ENCODE data around the gene CDKL4. TPM values are rescaled to one million over a fixed set of nuclear protein-coding genes. Genes with fewer than 3 reads are reported as not detected.

CDKL4 gene
- total RNA-seq, 3 donors from 2014 or later, result 0.31 to 1.0 TPM; not detected in 1

DNA sequence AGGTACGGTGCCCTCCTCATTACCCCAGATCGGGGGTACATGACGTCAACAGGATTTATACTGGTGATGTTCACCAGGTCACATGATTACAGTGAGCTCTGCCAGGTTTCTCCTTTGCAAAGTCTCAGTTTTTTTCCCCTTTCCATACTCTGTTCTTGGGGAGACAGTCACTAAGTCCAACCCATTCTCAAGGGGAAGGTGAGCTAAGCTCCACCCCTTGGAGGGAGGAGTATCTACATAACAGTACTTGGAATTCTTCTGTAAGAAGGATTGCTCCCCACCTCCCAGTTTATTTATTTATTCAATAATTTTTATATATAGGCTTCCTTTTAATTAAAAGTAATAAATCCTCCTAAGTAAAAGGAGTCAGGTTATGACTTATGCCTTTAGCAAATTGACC, 88.8 kb downstream of the CDKL4 start:
- TF ChIP-seq, protein P1, sequence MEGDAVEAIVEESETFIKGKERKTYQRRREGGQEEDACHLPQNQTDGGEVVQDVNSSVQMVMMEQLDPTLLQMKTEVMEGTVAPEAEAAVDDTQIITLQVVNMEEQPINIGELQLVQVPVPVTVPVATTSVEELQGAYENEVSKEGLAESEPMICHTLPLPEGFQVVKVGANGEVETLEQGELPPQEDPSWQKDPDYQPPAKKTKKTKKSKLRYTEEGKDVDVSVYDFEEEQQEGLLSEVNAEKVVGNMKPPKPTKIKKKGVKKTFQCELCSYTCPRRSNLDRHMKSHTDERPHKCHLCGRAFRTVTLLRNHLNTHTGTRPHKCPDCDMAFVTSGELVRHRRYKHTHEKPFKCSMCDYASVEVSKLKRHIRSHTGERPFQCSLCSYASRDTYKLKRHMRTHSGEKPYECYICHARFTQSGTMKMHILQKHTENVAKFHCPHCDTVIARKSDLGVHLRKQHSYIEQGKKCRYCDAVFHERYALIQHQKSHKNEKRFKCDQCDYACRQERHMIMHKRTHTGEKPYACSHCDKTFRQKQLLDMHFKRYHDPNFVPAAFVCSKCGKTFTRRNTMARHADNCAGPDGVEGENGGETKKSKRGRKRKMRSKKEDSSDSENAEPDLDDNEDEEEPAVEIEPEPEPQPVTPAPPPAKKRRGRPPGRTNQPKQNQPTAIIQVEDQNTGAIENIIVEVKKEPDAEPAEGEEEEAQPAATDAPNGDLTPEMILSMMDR (IDR thresholded peaks at IDR 0.05), result no peak
- intact Hi-C loops (cut with DNase I, micrococcal nuclease), result no loop called here
- DNase-seq, result no peak
- no peak for ATAC-seq
- Histone ChIP-seq H3K4me3 (no peak overlapping the region), H3K36me3 (ENCODE audit: low read depth) (no peaks in the 10 kb centered on the region), H3K4me1 (ENCODE audit: low read depth) (no peaks in the 10 kb centered on the region), H3K9me3 (no peaks in the 10 kb centered on the region)

DNA sequence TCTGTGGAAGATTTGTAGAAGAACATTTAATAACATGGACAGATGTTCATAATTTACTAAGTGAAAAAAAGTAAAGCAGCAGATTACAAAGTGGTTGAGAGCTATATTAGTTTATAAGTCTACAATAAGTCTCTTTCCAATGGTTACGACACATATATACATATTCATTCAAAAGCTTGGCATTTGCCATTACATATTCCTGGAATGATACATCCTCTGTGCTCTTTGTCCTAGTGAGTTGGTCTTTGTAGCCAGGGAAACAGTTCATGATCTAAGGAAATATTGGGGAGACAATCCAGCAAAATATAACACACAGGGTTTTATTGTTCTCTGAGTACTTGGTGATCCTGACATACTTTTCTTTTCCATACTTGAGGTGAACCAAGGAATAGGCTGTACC, 90.5 kb downstream of the CDKL4 start:
- H3K4me3 ChIP-seq, result no peak overlapping the region
- H3K9me3 ChIP-seq, result no peaks in the 10 kb centered on the region
- no peaks in the 10 kb centered on the region for H3K4me1 ChIP-seq (ENCODE audit: low read depth)
- no peaks in the 10 kb centered on the region for H3K36me3 ChIP-seq (ENCODE audit: low read depth)
- ATAC-seq (no peak), DNase-seq (no peak)
- TF ChIP-seq, protein P1 (IDR thresholded peaks at IDR 0.05), result no peak
- intact Hi-C loops (cut with DNase I, micrococcal nuclease), result no loop called here

DNA sequence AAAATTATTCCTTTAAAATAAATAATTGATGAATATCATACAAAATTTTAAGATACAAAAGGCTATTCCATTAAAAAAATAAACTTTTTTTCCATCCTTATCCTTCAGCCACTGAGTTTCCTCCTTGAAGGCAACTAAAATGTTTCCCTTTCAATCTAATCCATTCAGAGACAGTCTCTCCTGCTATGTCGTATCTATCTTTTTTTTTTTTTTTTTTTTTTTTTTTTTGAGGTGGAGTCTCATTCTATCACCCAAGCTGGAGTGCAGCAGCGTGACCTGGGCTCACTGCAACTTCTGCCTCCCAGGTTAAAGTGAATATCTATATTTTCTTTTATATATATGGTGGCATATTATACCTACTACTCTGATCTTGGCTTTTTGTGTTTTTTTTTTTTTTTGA, 91.3 kb downstream of the CDKL4 start:
- intact Hi-C loops (cut with DNase I, micrococcal nuclease), result no loop called here
- H3K4me1 ChIP-seq (ENCODE audit: low read depth), result no peaks in the 10 kb centered on the region
- H3K36me3 ChIP-seq (ENCODE audit: low read depth), result no peaks in the 10 kb centered on the region
- DNase-seq, result no peak
- H3K9me3 ChIP-seq, result no peaks in the 10 kb centered on the region
- TF ChIP-seq, protein P1 (IDR thresholded peaks at IDR 0.05), result no peak
- ATAC-seq, result no peak
- no peak overlapping the region for H3K4me3 ChIP-seq

DNA sequence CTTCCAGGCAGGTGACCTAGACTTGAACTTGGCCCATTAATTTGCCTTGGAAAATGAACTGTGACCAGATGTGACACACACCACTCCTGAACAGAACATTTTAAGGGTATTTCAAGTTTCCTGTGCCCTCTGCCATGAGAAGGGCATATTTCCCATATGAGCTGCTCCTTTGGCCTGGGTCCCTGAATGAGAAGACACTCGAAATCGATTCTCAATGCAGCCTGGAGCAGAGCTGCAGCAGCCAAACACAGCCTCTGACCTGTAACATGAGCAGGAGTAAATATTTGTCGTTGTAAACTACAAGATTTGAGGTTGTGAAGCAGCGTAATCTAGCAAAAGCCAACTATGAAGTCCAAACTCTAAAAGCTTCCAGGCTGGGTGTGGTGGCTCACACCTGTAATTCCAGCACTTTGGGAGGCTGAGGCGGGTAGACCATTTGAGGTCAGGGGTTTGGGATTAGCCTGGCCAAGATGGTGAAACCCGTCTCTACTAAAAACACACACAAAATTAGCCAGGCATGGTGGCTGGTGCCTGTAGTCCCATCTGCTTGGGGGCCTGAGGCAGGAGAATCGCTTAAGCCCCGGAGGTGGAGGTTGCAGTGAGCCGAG, 92.8 kb downstream of the CDKL4 start:
- intact Hi-C loops (cut with DNase I, micrococcal nuclease), result no loop called here
- TF ChIP-seq, protein P1 (IDR thresholded peaks at IDR 0.05), result no peak
- Histone ChIP-seq H3K4me1 (ENCODE audit: low read depth) (no peaks in the 10 kb centered on the region), H3K36me3 (ENCODE audit: low read depth) (no peaks in the 10 kb centered on the region), H3K4me3 (no peak overlapping the region), H3K9me3 (no peaks in the 10 kb centered on the region)
- DNase-seq, result no peak
- no peak for ATAC-seq

DNA sequence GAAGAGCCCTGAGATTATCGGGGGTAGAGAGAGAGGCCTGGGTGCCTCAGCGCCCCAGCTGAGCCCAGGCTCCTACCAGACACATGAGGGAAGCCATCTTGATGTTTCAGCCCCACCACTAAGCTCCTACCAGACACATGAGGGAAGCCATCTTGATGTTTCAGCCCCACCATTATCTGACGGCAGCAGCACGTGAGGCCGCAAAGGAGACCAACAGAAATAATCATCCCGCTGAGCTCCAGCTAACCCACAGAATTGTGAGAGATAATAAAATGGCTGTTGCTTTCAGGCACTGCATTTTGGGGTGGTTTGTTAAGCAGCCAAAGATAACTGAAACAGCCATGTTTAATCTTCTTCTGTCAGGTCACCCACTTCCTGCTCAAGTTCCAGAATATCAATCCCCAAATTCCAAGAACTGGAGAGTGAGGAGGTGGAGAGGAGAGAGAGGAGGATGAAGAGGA, 93.6 kb downstream of the CDKL4 start:
- H3K9me3 ChIP-seq, result no peaks in the 10 kb centered on the region
- ATAC-seq (no peak), DNase-seq (no peak)
- H3K4me3 ChIP-seq, result no peak overlapping the region
- no peaks in the 10 kb centered on the region for H3K4me1 ChIP-seq (ENCODE audit: low read depth)
- H3K36me3 ChIP-seq (ENCODE audit: low read depth), result no peaks in the 10 kb centered on the region
- intact Hi-C loops (cut with DNase I, micrococcal nuclease), result no loop called here
- TF ChIP-seq, protein P1 (IDR thresholded peaks at IDR 0.05), result no peak

DNA sequence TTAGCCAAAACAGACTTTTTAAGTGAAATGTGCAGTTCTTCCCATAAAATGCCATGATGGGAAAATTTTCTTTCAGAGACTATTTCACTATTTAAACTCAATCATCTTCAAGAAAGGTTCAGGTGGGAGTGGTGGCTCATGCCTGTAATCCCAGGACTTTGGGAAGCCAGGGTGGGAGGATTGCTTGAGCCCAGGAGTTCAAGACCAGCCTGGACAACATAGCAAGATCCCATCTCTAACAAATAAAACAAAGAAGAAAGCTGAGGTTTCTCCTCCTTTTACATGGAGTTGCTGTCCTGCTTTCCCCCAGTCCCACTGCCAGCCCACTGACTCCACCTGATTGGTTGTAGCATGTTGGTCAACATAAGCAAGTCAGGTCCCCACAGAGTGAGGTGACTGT, 97.1 kb downstream of the CDKL4 start:
- no peaks in the 10 kb centered on the region for H3K4me1 ChIP-seq (ENCODE audit: low read depth)
- ATAC-seq, result no peak
- intact Hi-C loops (cut with DNase I, micrococcal nuclease), result no loop called here
- H3K36me3 ChIP-seq (ENCODE audit: low read depth), result no peaks in the 10 kb centered on the region
- TF ChIP-seq, protein P1 (IDR thresholded peaks at IDR 0.05), result no peak
- no peak for DNase-seq
- H3K4me3 ChIP-seq, result no peak overlapping the region
- no peaks in the 10 kb centered on the region for H3K9me3 ChIP-seq

Data from mucosa of descending colon (tissue), 3 donors.